ENCODE measurements around the gene RAD51B. TPM values are rescaled to one million over a fixed set of nuclear protein-coding genes. Genes with fewer than 3 reads are reported as not detected.
A peak's percentile ranks its signal among the peaks of the same experiment; 100 is the strongest.

Gene RAD51B
- total RNA-seq, 1 experiment from 2014 or later, result 23.3 TPM

GRCh38 chr14:68674538-68675232 is 855.1 kb downstream of the RAD51B start:
- no peaks in the 10 kb centered on the region for H3K9me3 ChIP-seq (ENCODE audit: low read depth, low read length, poor library complexity, severe bottlenecking)
- TF ChIP-seq EZH2 (IDR thresholded peaks at IDR 0.05; ENCODE audit: borderline replicate concordance, low read depth, low read length, poor library complexity, severe bottlenecking) (no peak), CTCF (conservative IDR thresholded peaks at IDR 0.05; ENCODE audit: low read depth, low read length) (no peak)
- H3K27ac ChIP-seq (ENCODE audit: low read depth, low read length, poor library complexity, severe bottlenecking), result peak overlapping the region; percentile 4
- no peaks in the 10 kb centered on the region for H3K27me3 ChIP-seq (replicated peaks; ENCODE audit: insufficient read depth, low read depth, low read length, poor library complexity)
- ChIA-PET CTCF (no interaction called here), POLR2A (ENCODE audit: low non-redundant PET) (no interaction called here)
- H3K4me1 ChIP-seq (ENCODE audit: insufficient read depth, low read length, poor library complexity, severe bottlenecking), result peaks cover 8% of the 10 kb centered on the region
- no peaks in the 10 kb centered on the region for H3K36me3 ChIP-seq (ENCODE audit: insufficient read depth, low read length, poor library complexity, severe bottlenecking)
- DNase-seq (ENCODE audit: low spot score), result no peak
- no peak overlapping the region for H3K4me3 ChIP-seq (ENCODE audit: low read depth, low read length, poor library complexity, severe bottlenecking)
- intact Hi-C loops (cut with micrococcal nuclease; ENCODE audit: unreplicated experiment), result no loop called here
- no TSS peak for BruUV-seq (replicated peaks)

- Histone ChIP-seq H3K27ac (ENCODE audit: low read depth, low read length, poor library complexity, severe bottlenecking) (peak overlapping the region; percentile 4), H3K27me3 (replicated peaks; ENCODE audit: insufficient read depth, low read depth, low read length, poor library complexity) (no peaks in the 10 kb centered on the region), H3K36me3 (ENCODE audit: insufficient read depth, low read length, poor library complexity, severe bottlenecking) (no peaks in the 10 kb centered on the region), H3K9me3 (ENCODE audit: low read depth, low read length, poor library complexity, severe bottlenecking) (no peaks in the 10 kb centered on the region), H3K4me1 (ENCODE audit: insufficient read depth, low read length, poor library complexity, severe bottlenecking) (peaks cover 3% of the 10 kb centered on the region), H3K4me3 (ENCODE audit: low read depth, low read length, poor library complexity, severe bottlenecking) (no peak overlapping the region)
- intact Hi-C loops (cut with micrococcal nuclease; ENCODE audit: unreplicated experiment), result no loop called here
- no peak for DNase-seq (ENCODE audit: low spot score)
- ChIA-PET CTCF (no interaction called here), POLR2A (ENCODE audit: low non-redundant PET) (no interaction called here)
- no TSS peak for BruUV-seq (replicated peaks)
- TF ChIP-seq EZH2 (IDR thresholded peaks at IDR 0.05; ENCODE audit: borderline replicate concordance, low read depth, low read length, poor library complexity, severe bottlenecking), result no peak
- TF ChIP-seq CTCF (conservative IDR thresholded peaks at IDR 0.05; ENCODE audit: low read depth, low read length), result no peak
Measured at GRCh38 chr14:68675233-68675577, 855.6 kb downstream of the RAD51B start.

- no peak for TF ChIP-seq EZH2 (IDR thresholded peaks at IDR 0.05; ENCODE audit: borderline replicate concordance, low read depth, low read length, poor library complexity, severe bottlenecking)
- no peak for TF ChIP-seq CTCF (conservative IDR thresholded peaks at IDR 0.05; ENCODE audit: low read depth, low read length)
- intact Hi-C loops (cut with micrococcal nuclease; ENCODE audit: unreplicated experiment), result no loop called here
- no peaks in the 10 kb centered on the region for H3K36me3 ChIP-seq (ENCODE audit: insufficient read depth, low read length, poor library complexity, severe bottlenecking)
- no peaks in the 10 kb centered on the region for H3K9me3 ChIP-seq (ENCODE audit: low read depth, low read length, poor library complexity, severe bottlenecking)
- no TSS peak for BruUV-seq (replicated peaks)
- no peak for DNase-seq (ENCODE audit: low spot score)
- H3K27me3 ChIP-seq (replicated peaks; ENCODE audit: insufficient read depth, low read depth, low read length, poor library complexity), result no peaks in the 10 kb centered on the region
- ChIA-PET POLR2A (ENCODE audit: low non-redundant PET) (interaction anchor here (0.6 kb wide), 1 partner anchor 363 kb away, joined by 3 read pairs; no protein-coding TSS in a partner anchor), CTCF (interaction anchor here (1.1 kb wide), 1 partner anchor 11 kb away, joined by 3 read pairs; no protein-coding TSS in a partner anchor)
- H3K4me3 ChIP-seq (ENCODE audit: low read depth, low read length, poor library complexity, severe bottlenecking), result no peak overlapping the region
- no peak overlapping the region for H3K27ac ChIP-seq (ENCODE audit: low read depth, low read length, poor library complexity, severe bottlenecking)
- peaks cover 10% of the 10 kb centered on the region for H3K4me1 ChIP-seq (ENCODE audit: insufficient read depth, low read length, poor library complexity, severe bottlenecking)
Measured at GRCh38 chr14:68676511-68676943, 856.9 kb downstream of the RAD51B start.

Measured in A673 (cell line).